Measurements from ENCODE around the gene KRT76. TPM values are rescaled to one million over a fixed set of nuclear protein-coding genes. Genes with fewer than 3 reads are reported as not detected.

Gene KRT76
- not detected for polyA plus RNA-seq (ENCODE audit: insufficient read length in 3 of 3)

DNA sequence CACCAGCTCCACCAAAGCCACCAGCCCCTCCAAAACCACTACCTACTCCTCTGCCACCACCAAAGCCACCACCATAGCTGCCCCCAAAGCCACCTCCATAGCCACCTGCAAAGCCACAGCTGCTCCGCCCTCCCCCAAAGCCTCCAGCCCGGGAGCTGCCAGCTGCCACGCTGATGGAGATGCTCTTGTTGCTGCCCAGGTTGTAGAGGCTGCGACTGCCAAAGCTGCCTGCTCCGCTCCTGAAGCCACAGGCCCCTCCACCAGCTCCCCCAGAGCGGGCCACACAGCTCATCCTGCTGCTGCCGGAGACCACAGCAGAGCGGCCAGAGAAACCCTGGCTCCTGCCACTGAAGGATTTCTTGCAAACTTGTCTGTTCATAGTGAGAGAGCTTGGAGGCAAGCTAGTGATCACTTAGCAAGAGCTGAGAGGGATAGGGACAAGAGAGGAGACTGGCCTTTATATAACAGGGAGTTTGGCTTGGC is at the start of gene KRT76:
KRT76 (minus strand) TSS at position 433 of the 483 bp plus-strand sequence; CDS start at position 379, 54 bp downstream.
- no peak for DNase-seq (ENCODE audit: low read depth in 3 of 3, low spot score in 2 of 3)

DNA sequence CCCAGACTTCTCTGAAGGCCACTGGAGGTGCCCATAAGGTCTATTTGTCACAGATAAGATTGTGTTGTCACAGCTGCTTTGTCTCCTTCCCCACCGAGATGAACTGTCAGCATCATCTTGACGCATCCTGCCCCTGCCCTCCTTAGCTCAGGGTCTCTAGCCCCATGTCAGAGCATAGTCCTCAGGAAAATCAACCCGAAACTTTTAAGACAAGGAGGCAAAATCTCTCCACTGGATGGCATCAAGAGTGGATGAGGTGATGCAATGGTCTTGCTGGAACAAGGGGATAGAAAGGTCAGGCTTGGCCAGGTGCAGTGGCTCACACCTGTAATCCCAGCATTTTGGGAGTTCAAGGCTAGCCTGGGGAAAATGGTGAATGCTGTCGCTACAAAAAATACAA is 48.8 kb upstream of the KRT76 start:
- DNase-seq (ENCODE audit: low read depth in 3 of 3, low spot score in 2 of 3), result no peak

GRCh38 chr12:52824741-52825410 is 47.7 kb upstream of the KRT76 start:
- DNase-seq (ENCODE audit: low read depth in 3 of 3, low spot score in 2 of 3), result no peak

- DNase-seq (ENCODE audit: low read depth in 3 of 3, low spot score in 2 of 3), result no peak
These were observed 46.8 kb upstream of the KRT76 start for GRCh38 chr12:52823761-52824450.

GRCh38 chr12:52822771-52823510 is 45.8 kb upstream of the KRT76 start:
- DNase-seq (ENCODE audit: low read depth in 3 of 3, low spot score in 2 of 3), result no peak

GRCh38 chr12:52821826-52822660 is 44.9 kb upstream of the KRT76 start:
- no peak for DNase-seq (ENCODE audit: low read depth in 3 of 3, low spot score in 2 of 3)

GRCh38 chr12:52821071-52821730 is 44.1 kb upstream of the KRT76 start:
- DNase-seq (ENCODE audit: low read depth in 3 of 3, low spot score in 2 of 3), result no peak

- no peak for DNase-seq (ENCODE audit: low read depth in 3 of 3, low spot score in 2 of 3)
These were observed 43.4 kb upstream of the KRT76 start for GRCh38 chr12:52820521-52820920.

- no peak for DNase-seq (ENCODE audit: low read depth in 3 of 3, low spot score in 2 of 3)
These were observed 42.8 kb upstream of the KRT76 start for GRCh38 chr12:52819731-52820510.

GRCh38 chr12:52818887-52819420 is 41.8 kb upstream of the KRT76 start:
- no peak for DNase-seq (ENCODE audit: low read depth in 3 of 3, low spot score in 2 of 3)

GRCh38 chr12:52818388-52818787 is 41.2 kb upstream of the KRT76 start:
- DNase-seq (ENCODE audit: low read depth in 3 of 3, low spot score in 2 of 3), result peak in 1 of 3 donors; percentile 9

GRCh38 chr12:52817699-52818238 is 40.6 kb upstream of the KRT76 start:
- no peak for DNase-seq (ENCODE audit: low read depth in 3 of 3, low spot score in 2 of 3)

GRCh38 chr12:52817003-52817698 is 40.0 kb upstream of the KRT76 start:
- DNase-seq (ENCODE audit: low read depth in 3 of 3, low spot score in 2 of 3), result no peak

DNA sequence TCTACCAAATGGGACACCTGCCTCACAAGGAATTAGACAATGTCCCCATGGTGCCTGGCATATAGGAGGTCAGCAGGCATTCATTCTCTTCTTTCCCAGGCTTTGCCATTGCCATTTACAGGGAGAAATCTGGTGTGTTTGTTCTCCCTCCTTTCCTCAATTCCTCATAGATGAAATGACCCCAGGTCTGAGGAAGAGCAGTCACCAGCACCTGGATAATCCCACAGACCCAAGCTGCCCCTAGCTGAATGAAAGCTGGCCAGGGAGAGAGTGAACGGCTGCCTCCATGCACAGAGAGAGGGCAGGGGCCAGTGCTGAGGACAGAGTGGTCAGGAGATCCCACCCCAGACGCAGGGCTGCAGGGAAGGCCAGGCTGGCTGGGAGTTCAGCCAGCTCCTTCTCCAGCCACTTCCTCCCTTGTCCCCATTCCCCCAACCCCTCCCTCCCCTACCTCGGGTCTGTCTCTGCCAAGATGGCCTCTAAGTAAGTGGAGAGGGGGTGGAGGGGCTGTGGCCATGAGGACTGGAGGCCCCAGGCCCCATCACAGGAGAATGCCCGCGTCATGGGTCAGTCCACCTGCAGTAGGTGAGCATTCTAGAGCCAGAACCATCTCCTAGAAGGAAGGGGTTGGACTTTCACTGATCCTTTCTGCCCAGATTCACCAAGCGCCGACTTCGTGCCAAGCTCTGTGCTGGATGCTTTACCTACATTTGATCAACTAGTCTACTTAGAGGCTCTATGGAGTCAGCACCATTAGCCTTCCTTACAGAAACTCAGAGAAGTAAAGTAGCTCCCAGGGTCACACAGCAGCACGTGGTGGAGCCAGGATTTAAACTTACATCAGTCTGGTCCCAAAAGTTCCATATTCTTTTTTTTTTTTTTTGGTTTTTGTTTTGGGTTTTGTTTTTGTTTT is 38.8 kb upstream of the KRT76 start:
- no peak for DNase-seq (ENCODE audit: low read depth in 3 of 3, low spot score in 2 of 3)

DNA sequence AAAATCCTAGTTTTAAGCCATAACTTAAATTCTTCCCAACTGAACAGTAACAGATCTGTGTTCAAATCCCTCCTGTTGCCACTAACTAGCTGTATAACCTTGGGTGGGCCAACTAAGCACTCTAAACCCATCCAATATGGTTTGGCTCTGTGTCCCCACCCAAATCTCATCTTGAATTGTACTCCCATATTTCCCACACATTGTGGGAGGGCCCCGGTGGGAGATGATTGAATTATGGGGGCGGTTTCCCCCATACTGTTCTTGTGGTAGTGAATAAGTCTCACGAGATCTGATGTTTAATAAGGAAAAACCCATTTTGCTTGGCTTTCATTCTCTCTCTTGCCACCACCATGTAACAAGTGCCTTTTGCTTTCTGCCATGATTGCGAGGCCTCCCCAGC is 38.0 kb upstream of the KRT76 start:
- DNase-seq (ENCODE audit: low read depth in 3 of 3, low spot score in 2 of 3), result no peak

- no peak for DNase-seq (ENCODE audit: low read depth in 3 of 3, low spot score in 2 of 3)
These were observed 37.6 kb upstream of the KRT76 start for GRCh38 chr12:52814710-52815155.
